Muscle layer of colon (tissue), 2 donors: ENCODE measurements around the gene MT1M.

Experiments used
- H3K27ac ChIP-seq: one replicate; pipeline ENCODE4 v1.7.0; 2013; ENCODE audit warnings: low read depth, mild to moderate bottlenecking, low read length, moderate library complexity
- H3K27me3 ChIP-seq, 2 donors: one replicate each; pipeline ENCODE4 v1.7.0; 2013; ENCODE audit warnings: low read length in 2 of 2, mild to moderate bottlenecking in 2 of 2; ENCODE audit not compliant: insufficient read depth in 2 of 2, control insufficient read depth in 1 of 2
- H3K36me3 ChIP-seq: one replicate; pipeline ENCODE4 v1.7.0; 2013; ENCODE audit warnings: mild to moderate bottlenecking, low read length; ENCODE audit not compliant: insufficient read depth
- H3K4me1 ChIP-seq: one replicate; pipeline ENCODE4 v1.7.0; 2013; ENCODE audit warnings: mild to moderate bottlenecking, low read length; ENCODE audit not compliant: insufficient read depth
- H3K4me3 ChIP-seq, 2 donors: one replicate each; pipeline ENCODE4 v1.7.0; 2013; ENCODE audit warnings: low read length in 2 of 2, low read depth in 1 of 2, mild to moderate bottlenecking in 1 of 2, moderate library complexity in 1 of 2
- H3K9ac ChIP-seq: one replicate; pipeline ENCODE4 v1.7.0; 2013; ENCODE audit warnings: low read length
- H3K9me3 ChIP-seq: one replicate; pipeline ENCODE4 v1.7.0; 2013; ENCODE audit warnings: mild to moderate bottlenecking, low read length
- donor health status: abdominal sarcoma.
- donor health status: Adenocarcinoma of cecum.

Gene MT1M

GRCh38 chr16:56610017-56610608 lies 22.3 kb upstream of the MT1M start:
- Histone ChIP-seq H3K4me3 (peak overlapping the region; percentile 67 to 72), H3K9ac (peak overlapping the region; percentile 49), H3K36me3 (no peaks in the 10 kb centered on the region), H3K27ac (peak overlapping the region; percentile 84), H3K27me3 (no peaks in the 10 kb centered on the region), H3K9me3 (no peaks in the 10 kb centered on the region), H3K4me1 (peaks cover 41% of the 10 kb centered on the region)

DNA sequence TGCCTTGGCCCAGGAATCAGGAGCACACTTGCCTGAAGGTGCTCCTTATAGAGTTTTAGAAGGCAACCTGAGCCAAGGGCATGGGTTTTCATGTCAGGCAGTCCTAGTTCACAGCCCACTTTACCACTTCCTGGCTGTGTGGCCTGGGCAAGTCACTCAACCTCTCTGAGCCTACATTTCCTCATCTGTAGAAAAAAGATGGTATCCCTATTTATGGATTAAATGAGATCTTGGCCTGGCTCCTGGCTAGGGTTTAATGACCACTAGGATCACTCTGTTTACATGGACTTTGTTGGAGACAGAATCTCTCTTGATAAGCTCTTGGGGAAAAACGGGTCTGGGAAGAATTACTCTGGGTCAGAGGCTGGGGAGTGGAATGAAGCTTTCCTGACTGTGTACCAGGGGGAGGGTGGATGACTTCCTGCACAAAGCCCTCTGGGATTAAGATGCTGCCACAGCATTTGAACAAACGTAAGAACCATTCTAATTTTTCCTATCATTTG lies 21.8 kb upstream of the MT1M start:
- Histone ChIP-seq H3K4me1 (peaks cover 41% of the 10 kb centered on the region), H3K9ac (no peak overlapping the region), H3K9me3 (no peaks in the 10 kb centered on the region), H3K27ac (peak overlapping the region; percentile 84), H3K36me3 (no peaks in the 10 kb centered on the region), H3K4me3 (peak overlapping the region in 1 of 2 donors; percentile 72), H3K27me3 (no peaks in the 10 kb centered on the region)

DNA sequence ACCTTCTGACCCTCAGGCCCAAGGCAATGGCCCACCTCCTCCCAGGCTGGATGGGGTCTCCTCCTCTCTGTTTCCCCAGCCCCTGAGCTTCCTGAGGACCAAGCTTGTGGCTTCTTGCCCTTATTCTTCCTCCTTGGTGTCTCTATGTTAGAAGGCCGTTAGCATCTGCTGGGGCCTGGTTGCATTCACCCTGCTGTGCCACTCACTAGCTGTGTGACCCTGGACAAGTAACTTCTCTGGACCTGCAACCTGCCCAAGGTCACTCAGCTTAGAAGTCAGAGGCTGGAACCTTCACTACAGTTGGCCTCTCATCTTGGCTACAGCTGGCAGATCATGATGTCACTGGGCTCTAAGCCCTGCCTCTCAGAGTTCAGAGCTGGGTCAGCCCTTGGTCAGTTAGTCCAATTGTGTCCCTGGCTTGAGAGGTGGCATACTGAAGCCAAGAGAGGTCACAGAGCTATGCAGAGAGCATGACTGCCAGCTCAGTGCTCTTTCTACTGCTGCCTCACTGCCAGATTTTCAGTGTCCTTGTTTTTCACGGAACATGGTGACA lies 21.1 kb upstream of the MT1M start:
- Histone ChIP-seq H3K36me3 (no peaks in the 10 kb centered on the region), H3K9me3 (no peaks in the 10 kb centered on the region), H3K27me3 (no peaks in the 10 kb centered on the region), H3K9ac (no peak overlapping the region), H3K4me1 (peaks cover 39% of the 10 kb centered on the region), H3K27ac (no peak overlapping the region), H3K4me3 (no peak overlapping the region)

DNA sequence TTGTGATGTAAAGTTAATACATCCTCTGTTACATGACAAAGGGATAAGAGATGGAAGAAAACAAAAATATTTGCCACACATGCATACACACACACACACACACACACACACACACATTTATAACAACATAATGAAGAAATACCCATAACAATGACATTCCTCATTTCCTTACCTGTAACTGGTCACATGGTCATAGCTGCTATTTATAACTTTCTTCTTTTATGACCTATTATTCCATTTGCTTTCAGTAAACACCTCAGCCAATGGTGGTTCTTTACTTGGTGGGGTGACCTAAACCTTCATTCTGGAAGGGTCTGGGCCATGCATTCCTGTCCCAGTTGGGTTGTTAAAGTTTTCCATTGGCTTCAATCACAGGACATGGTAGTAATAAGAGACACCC lies 18.8 kb upstream of the MT1M start:
- Histone ChIP-seq H3K9me3 (no peaks in the 10 kb centered on the region), H3K9ac (no peak overlapping the region), H3K4me1 (peaks cover 28% of the 10 kb centered on the region)

GRCh38 chr16:56614549-56614991 lies 17.9 kb upstream of the MT1M start:
- Histone ChIP-seq H3K27ac (no peak overlapping the region), H3K27me3 (no peaks in the 10 kb centered on the region), H3K9me3 (no peaks in the 10 kb centered on the region), H3K36me3 (no peaks in the 10 kb centered on the region), H3K4me3 (no peak overlapping the region), H3K9ac (no peak overlapping the region), H3K4me1 (peaks cover 25% of the 10 kb centered on the region)

More for the DNA sequence above, 18.8 kb upstream of the MT1M start:
- Histone ChIP-seq H3K27ac (no peak overlapping the region), H3K4me3 (no peak overlapping the region), H3K36me3 (no peaks in the 10 kb centered on the region), H3K27me3 (no peaks in the 10 kb centered on the region)

DNA sequence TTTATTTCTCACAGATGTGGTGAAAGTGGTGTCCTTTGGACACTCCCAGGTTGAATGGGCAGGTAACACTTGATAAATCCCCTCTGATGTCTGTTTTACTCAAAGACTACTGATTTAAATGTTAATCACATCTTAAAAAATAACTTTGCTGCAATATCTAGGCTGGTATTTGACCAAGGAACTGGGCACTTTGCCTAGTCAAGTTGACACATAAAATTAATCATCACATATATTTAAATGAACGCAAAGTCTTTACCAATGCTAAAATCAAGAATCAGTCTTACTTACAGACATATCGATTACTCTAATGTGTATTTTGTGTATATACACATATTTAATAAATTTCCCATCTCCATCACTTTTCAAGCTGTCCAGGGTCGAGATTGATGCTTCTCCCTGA lies 17.1 kb upstream of the MT1M start:
- no peaks in the 10 kb centered on the region for H3K27me3 ChIP-seq
- no peak overlapping the region for H3K27ac ChIP-seq
- H3K36me3 ChIP-seq, result no peaks in the 10 kb centered on the region
- H3K9me3 ChIP-seq, result no peaks in the 10 kb centered on the region
- no peak overlapping the region for H3K9ac ChIP-seq
- H3K4me1 ChIP-seq, result peaks cover 17% of the 10 kb centered on the region
- H3K4me3 ChIP-seq, result no peak overlapping the region

DNA sequence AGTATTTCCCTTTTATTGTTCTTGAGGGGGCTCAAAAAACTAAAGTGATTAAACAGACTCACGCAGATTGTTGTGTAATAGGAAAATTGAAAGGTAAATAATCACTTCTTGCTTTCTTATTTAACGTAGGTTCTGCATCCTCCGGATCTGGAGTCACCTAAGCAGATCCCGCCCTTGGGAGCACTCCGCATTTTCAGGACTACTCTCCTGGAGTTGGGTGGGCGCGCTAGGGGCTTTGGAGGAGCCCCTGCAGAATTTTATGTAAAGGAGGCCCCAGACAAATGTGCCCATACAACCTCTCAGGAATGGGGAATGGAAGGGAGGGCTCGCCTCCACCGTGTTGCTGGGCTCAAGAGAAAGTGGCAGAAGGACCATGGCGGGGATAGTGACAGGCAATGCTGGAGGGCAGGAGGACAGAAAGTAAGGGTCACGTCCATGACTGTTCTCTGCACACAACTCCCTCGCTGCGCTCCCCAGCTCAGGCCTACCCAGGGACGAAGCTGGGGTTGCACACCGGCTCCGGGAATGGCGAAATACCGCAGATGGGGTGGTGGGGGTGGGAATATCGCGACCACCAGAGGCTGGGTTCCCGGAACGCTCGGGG lies 15.7 kb upstream of the MT1M start:
- no peaks in the 10 kb centered on the region for H3K9me3 ChIP-seq
- peaks cover 8% of the 10 kb centered on the region for H3K4me1 ChIP-seq
- H3K27me3 ChIP-seq, result no peaks in the 10 kb centered on the region
- no peaks in the 10 kb centered on the region for H3K36me3 ChIP-seq
- no peak overlapping the region for H3K27ac ChIP-seq
- H3K4me3 ChIP-seq, result peak overlapping the region; percentile 49 to 50
- H3K9ac ChIP-seq, result no peak overlapping the region

- Histone ChIP-seq H3K36me3 (no peaks in the 10 kb centered on the region), H3K9me3 (no peaks in the 10 kb centered on the region), H3K27me3 (no peaks in the 10 kb centered on the region), H3K9ac (peak overlapping the region; percentile 80), H3K4me1 (peaks cover 8% of the 10 kb centered on the region), H3K4me3 (peak overlapping the region; percentile 49 to 50), H3K27ac (peak overlapping the region; percentile 23)
Observed at GRCh38 chr16:56617212-56618085, 15.0 kb upstream of the MT1M start.

GRCh38 chr16:56618138-56618537 lies 14.3 kb upstream of the MT1M start:
- Histone ChIP-seq H3K36me3 (no peaks in the 10 kb centered on the region), H3K9ac (peak overlapping the region; percentile 80), H3K4me1 (peaks cover 8% of the 10 kb centered on the region), H3K27ac (no peak overlapping the region), H3K27me3 (no peaks in the 10 kb centered on the region), H3K4me3 (no peak overlapping the region), H3K9me3 (no peaks in the 10 kb centered on the region)

DNA sequence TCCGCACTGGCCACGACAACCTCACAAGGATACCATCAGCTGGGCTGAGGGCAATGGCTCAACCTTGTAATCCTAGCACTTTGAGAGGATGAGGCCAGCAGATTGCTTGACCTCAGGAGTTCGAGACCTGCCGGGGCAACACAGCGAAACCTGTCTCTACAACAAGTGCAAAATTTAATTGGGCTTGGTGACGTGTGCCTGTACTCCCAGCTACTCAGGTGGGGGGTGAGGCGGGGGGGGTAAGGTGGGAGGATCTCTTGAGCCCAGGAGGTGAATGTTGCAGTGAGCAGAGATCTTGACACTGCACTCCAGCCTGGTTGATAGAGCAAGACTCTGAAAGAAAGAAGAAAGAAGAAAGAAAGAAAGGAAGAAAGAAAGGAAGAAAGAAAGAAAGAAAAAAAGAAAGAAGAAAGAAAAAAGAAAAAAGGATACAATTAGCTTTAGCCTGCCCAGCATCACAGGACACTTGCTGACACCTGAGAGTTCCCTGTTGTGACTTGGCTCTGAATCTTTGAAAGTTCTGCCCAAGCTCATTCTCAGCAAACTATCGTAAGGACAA lies 12.0 kb upstream of the MT1M start:
- H3K27me3 ChIP-seq, result no peaks in the 10 kb centered on the region
- no peaks in the 10 kb centered on the region for H3K9me3 ChIP-seq
- no peak overlapping the region for H3K4me3 ChIP-seq

More for the DNA sequence above, 12.0 kb upstream of the MT1M start:
- no peaks in the 10 kb centered on the region for H3K36me3 ChIP-seq
- peaks cover 8% of the 10 kb centered on the region for H3K4me1 ChIP-seq
- no peak overlapping the region for H3K27ac ChIP-seq
- no peak overlapping the region for H3K9ac ChIP-seq
